Lower leg skin (tissue), 4 donors: Measurements from ENCODE around the gene NRG3. TPM values are rescaled to one million over a fixed set of nuclear protein-coding genes. Genes with fewer than 3 reads are reported as not detected.

Experiments used
- DNase-seq, 2 donors: peaks; one replicate each; pipeline ENCODE4 v3.0.0-alpha.2; 2019; ENCODE audit warnings: low spot score in 2 of 2
- H3K4me3 ChIP-seq: fragments of 200-600 bp; sonication (generic); 2 replicates; pipeline ENCODE4 v1.5.1; 2017; ENCODE audit warnings: mild to moderate bottlenecking, low read depth; ENCODE audit not compliant: poor library complexity, severe bottlenecking
- POLR2A ChIP-seq, 2 donors: fragments of 450-650 bp; IDR thresholded peaks; one replicate each; pipeline ENCODE4 v1.6.1; 2016 to 2017; ENCODE audit warnings: antibody characterized with exemption in 2 of 2, mild to moderate bottlenecking in 1 of 2, moderate library complexity in 1 of 2
- WGBS, 2 donors: methylation state at CpG; one replicate each; pipeline ENCODE4 v1.1.5; 2018; 5-methylcytosine and 5-hydroxymethylcytosine counted together
- intact Hi-C: fragments of 100-400 bp; cut with DNase I; formaldehyde crosslinking; loops from one replicate; pipeline ENCODE4 v1.15.0; 2023; ENCODE audit warnings: low total_unique reads
- total RNA-seq, 4 donors: library from RNA; depleted of rRNA; stranded (reverse); fragments of >200 nt; gene quantifications; one replicate each; pipeline ENCODE4 v1.1.0, GENCODE V29; 2016
- TF ChIP-seq, protein P1 (sequence below), 3 donors: fragments of 450-650 bp; IDR thresholded peaks; one replicate each; pipeline ENCODE4 v1.5.1; 2016; ENCODE audit warnings: antibody characterized with exemption in 3 of 3, mild to moderate bottlenecking in 3 of 3, moderate library complexity in 2 of 3

Gene NRG3
- total RNA-seq, 4 donors from 2014 or later = 0.15 to 2.5 (median 0.50) TPM

- intact Hi-C loops = no loop called here
- H3K4me3 ChIP-seq = no peak overlapping the region
- TF ChIP-seq, protein P1, sequence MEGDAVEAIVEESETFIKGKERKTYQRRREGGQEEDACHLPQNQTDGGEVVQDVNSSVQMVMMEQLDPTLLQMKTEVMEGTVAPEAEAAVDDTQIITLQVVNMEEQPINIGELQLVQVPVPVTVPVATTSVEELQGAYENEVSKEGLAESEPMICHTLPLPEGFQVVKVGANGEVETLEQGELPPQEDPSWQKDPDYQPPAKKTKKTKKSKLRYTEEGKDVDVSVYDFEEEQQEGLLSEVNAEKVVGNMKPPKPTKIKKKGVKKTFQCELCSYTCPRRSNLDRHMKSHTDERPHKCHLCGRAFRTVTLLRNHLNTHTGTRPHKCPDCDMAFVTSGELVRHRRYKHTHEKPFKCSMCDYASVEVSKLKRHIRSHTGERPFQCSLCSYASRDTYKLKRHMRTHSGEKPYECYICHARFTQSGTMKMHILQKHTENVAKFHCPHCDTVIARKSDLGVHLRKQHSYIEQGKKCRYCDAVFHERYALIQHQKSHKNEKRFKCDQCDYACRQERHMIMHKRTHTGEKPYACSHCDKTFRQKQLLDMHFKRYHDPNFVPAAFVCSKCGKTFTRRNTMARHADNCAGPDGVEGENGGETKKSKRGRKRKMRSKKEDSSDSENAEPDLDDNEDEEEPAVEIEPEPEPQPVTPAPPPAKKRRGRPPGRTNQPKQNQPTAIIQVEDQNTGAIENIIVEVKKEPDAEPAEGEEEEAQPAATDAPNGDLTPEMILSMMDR (IDR thresholded peaks at IDR 0.05) = no peak
- no peak for TF ChIP-seq POLR2A (IDR thresholded peaks at IDR 0.05)
Observed at GRCh38 chr10:82565197-82565575, 690.2 kb downstream of the NRG3 start.

GRCh38 chr10:82572744-82573143 is 697.8 kb downstream of the NRG3 start:
- intact Hi-C loops = no loop called here
- no peak overlapping the region for H3K4me3 ChIP-seq
- TF ChIP-seq POLR2A (IDR thresholded peaks at IDR 0.05) = no peak
- TF ChIP-seq, protein P1 (IDR thresholded peaks at IDR 0.05) = no peak
- DNase-seq = no peak
- WGBS, 2 donors = 32 to 39% methylated on average over 1 of the region's 1 CpG

More at GRCh38 chr10:82565197-82565575, 690.2 kb downstream of the NRG3 start:
- DNase-seq = no peak

DNA sequence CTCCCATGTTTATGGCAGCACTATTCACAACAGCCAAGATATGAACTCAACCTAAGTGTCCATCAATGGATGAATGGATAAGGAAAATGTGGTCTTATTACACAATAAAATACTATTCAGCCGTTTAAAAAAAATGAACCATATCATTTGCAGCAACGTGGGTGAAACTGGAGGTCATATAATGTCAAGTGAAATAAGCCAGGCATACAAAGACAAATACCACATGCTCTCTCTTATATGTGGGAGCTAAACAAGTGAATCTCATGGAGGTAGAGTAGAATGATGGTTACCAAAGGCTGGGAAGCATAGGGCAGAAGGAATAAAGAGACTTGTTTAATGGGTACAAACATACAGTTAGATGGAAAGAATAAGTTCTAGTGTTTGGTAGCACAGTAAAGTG is 699.1 kb downstream of the NRG3 start:
- WGBS, 2 donors = 65 to 67% methylated on average over 2 of the region's 2 CpGs
- TF ChIP-seq, protein P1 (IDR thresholded peaks at IDR 0.05) = no peak
- TF ChIP-seq POLR2A (IDR thresholded peaks at IDR 0.05) = no peak
- DNase-seq = no peak
- intact Hi-C loops = no loop called here
- no peak overlapping the region for H3K4me3 ChIP-seq

GRCh38 chr10:82575318-82575717 is 700.3 kb downstream of the NRG3 start:
- no peak overlapping the region for H3K4me3 ChIP-seq
- no peak for DNase-seq
- WGBS, 2 donors = 49 to 55% methylated on average over 3 of the region's 3 CpGs
- intact Hi-C loops = no loop called here
- no peak for TF ChIP-seq POLR2A (IDR thresholded peaks at IDR 0.05)
- TF ChIP-seq, protein P1 (IDR thresholded peaks at IDR 0.05) = no peak

DNA sequence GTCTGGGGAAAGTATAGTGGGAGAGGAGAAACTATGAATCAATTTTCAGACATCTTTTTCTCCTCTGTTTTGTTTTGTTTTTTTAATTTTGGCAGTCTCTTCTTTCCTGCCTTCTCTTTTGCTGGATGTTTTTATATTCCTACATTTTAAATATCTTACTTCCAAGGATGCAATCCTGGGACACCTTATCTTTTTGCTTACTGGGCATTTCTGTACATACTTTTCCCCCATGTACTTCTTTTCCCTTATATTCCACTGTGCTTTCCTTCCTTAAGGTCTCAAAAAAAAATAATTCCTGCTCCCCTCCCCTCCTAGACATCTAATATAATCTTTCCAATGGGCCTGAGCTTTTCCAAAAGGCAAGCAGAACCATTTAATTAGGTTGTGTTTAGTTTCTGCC is 701.1 kb downstream of the NRG3 start:
- TF ChIP-seq, protein P1 (IDR thresholded peaks at IDR 0.05) = no peak
- no peak for TF ChIP-seq POLR2A (IDR thresholded peaks at IDR 0.05)
- intact Hi-C loops = no loop called here
- no peak overlapping the region for H3K4me3 ChIP-seq
- no peak for DNase-seq

DNA sequence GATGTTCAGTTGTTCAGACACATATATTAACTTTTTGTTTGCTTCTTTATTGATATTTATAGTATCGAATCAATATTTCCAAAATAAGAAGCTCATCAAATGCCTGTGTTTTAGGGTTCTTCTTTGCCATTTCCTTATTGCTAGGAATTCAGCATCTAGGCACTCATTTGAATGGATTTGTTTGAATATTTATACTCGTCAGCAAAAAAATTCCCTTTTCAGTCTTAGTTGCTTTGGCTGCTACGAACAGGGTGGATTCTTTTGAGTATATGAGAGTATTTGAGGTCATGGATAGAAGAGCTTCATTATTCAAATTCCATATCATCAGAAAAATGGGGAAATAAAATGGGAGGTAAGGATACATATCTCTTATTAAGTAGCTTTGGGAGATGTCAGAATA is 706.9 kb downstream of the NRG3 start:
- 67 to 77% methylated on average over 3 of the region's 3 CpGs for WGBS, 2 donors
- intact Hi-C loops = no loop called here
- no peak for DNase-seq

More for the DNA sequence above, 706.9 kb downstream of the NRG3 start:
- H3K4me3 ChIP-seq = no peak overlapping the region
- TF ChIP-seq POLR2A (IDR thresholded peaks at IDR 0.05) = no peak
- TF ChIP-seq, protein P1 (IDR thresholded peaks at IDR 0.05) = no peak
